ENCODE results near the gene JAM3. TPM values are rescaled to one million over a fixed set of nuclear protein-coding genes. Genes with fewer than 3 reads are reported as not detected.

Gene JAM3
- 1 to 10 TPM; 2.9 to 5.7 TPM for total RNA-seq

- H3K36me3 Mint-ChIP-seq: no peaks in the 10 kb centered on the region
- H3K27ac Mint-ChIP-seq: peak within 1 kb of the TSS; percentile 19 to 26
- H3K27me3 Mint-ChIP-seq: peaks cover 26 to 50% of the 10 kb centered on the region in 2 donors
- H3K9me3 Mint-ChIP-seq: no peaks in the 10 kb centered on the region
- peak; percentile 95 for DNase-seq (ENCODE audit: low spot score)
- ATAC-seq: peak; percentile 95 to 96
- H3K4me3 Mint-ChIP-seq: peak within 1 kb of the TSS; percentile 80
- H3K4me1 Mint-ChIP-seq (ENCODE audit: low read depth in 2 of 2): peaks cover 5 to 8% of the 10 kb centered on the region in 2 donors
Observed at GRCh38 chr11:134068829-134069425, at the start of gene JAM3. TSS of gene JAM3 (plus strand) at chr11:134069072. CDS start at chr11:134069084, 12 bp downstream.

GRCh38 chr11:134019500-134019899, 49.4 kb upstream of the JAM3 start:
- DNase-seq (ENCODE audit: low spot score) (no peak), ATAC-seq (no peak)
- H3K36me3 Mint-ChIP-seq: no peaks in the 10 kb centered on the region
- H3K4me3 Mint-ChIP-seq: no peak overlapping the region
- H3K9me3 Mint-ChIP-seq: no peaks in the 10 kb centered on the region
- no peaks in the 10 kb centered on the region for H3K4me1 Mint-ChIP-seq (ENCODE audit: low read depth in 2 of 2)
- no peak overlapping the region for H3K27ac Mint-ChIP-seq
- peaks cover 8 to 19% of the 10 kb centered on the region in 2 donors for H3K27me3 Mint-ChIP-seq

- DNase-seq (ENCODE audit: low spot score) (no peak), ATAC-seq (no peak)
- no peaks in the 10 kb centered on the region for H3K4me1 Mint-ChIP-seq (ENCODE audit: low read depth in 2 of 2)
- no peaks in the 10 kb centered on the region for H3K9me3 Mint-ChIP-seq
- H3K27ac Mint-ChIP-seq: no peak overlapping the region
- H3K4me3 Mint-ChIP-seq: no peak overlapping the region
- H3K36me3 Mint-ChIP-seq: no peaks in the 10 kb centered on the region
- peaks cover 8 to 19% of the 10 kb centered on the region in 2 donors for H3K27me3 Mint-ChIP-seq
Observed at GRCh38 chr11:134020598-134020997, 48.3 kb upstream of the JAM3 start.

- no peak for ATAC-seq
- Mint-ChIP-seq H3K9me3 (no peaks in the 10 kb centered on the region), H3K4me1 (ENCODE audit: low read depth in 2 of 2) (no peaks in the 10 kb centered on the region), H3K27me3 (peaks cover 8 to 19% of the 10 kb centered on the region in 2 donors), H3K27ac (no peak overlapping the region), H3K4me3 (no peak overlapping the region), H3K36me3 (no peaks in the 10 kb centered on the region)
- DNase-seq (ENCODE audit: low spot score): no peak
Observed at GRCh38 chr11:134021326-134021725, 47.5 kb upstream of the JAM3 start.

GRCh38 chr11:134022748-134023147, 46.1 kb upstream of the JAM3 start:
- no peak for ATAC-seq
- Mint-ChIP-seq H3K36me3 (no peaks in the 10 kb centered on the region), H3K27ac (no peak overlapping the region), H3K27me3 (peaks cover 1 to 16% of the 10 kb centered on the region in 2 donors), H3K4me3 (no peak overlapping the region), H3K4me1 (ENCODE audit: low read depth in 2 of 2) (no peaks in the 10 kb centered on the region), H3K9me3 (no peaks in the 10 kb centered on the region)
- DNase-seq (ENCODE audit: low spot score): no peak

- ATAC-seq (no peak), DNase-seq (ENCODE audit: low spot score) (no peak)
- H3K27ac Mint-ChIP-seq: no peak overlapping the region
- H3K4me1 Mint-ChIP-seq (ENCODE audit: low read depth in 2 of 2): no peaks in the 10 kb centered on the region
- H3K9me3 Mint-ChIP-seq: no peaks in the 10 kb centered on the region
- H3K27me3 Mint-ChIP-seq: peaks cover 0 to 8% of the 10 kb centered on the region in 2 donors
- H3K36me3 Mint-ChIP-seq: no peaks in the 10 kb centered on the region
- no peak overlapping the region for H3K4me3 Mint-ChIP-seq
Observed at GRCh38 chr11:134024420-134025081, 44.3 kb upstream of the JAM3 start.

- no peaks in the 10 kb centered on the region for H3K4me1 Mint-ChIP-seq (ENCODE audit: low read depth in 2 of 2)
- no peak for DNase-seq (ENCODE audit: low spot score)
- H3K27ac Mint-ChIP-seq: no peak overlapping the region
- H3K4me3 Mint-ChIP-seq: no peak overlapping the region
- peak in 1 of 2 donors; percentile 10 for ATAC-seq
- H3K27me3 Mint-ChIP-seq: peaks cover 0 to 9% of the 10 kb centered on the region in 2 donors
- no peaks in the 10 kb centered on the region for H3K9me3 Mint-ChIP-seq
- H3K36me3 Mint-ChIP-seq: no peaks in the 10 kb centered on the region
Observed at GRCh38 chr11:134025082-134025429, 43.8 kb upstream of the JAM3 start.

GRCh38 chr11:134026655-134027343, 42.1 kb upstream of the JAM3 start:
- H3K4me3 Mint-ChIP-seq: no peak overlapping the region
- no peak for DNase-seq (ENCODE audit: low spot score)
- no peak overlapping the region for H3K27ac Mint-ChIP-seq
- no peaks in the 10 kb centered on the region for H3K36me3 Mint-ChIP-seq
- peaks cover 10% of the 10 kb centered on the region in 2 donors for H3K27me3 Mint-ChIP-seq
- H3K9me3 Mint-ChIP-seq: no peaks in the 10 kb centered on the region
- no peaks in the 10 kb centered on the region for H3K4me1 Mint-ChIP-seq (ENCODE audit: low read depth in 2 of 2)
- no peak for ATAC-seq

- ATAC-seq (no peak), DNase-seq (ENCODE audit: low spot score) (no peak)
- Mint-ChIP-seq H3K4me1 (ENCODE audit: low read depth in 2 of 2) (peaks cover 5 to 6% of the 10 kb centered on the region in 2 donors), H3K27me3 (peaks cover 15 to 17% of the 10 kb centered on the region in 2 donors), H3K36me3 (no peaks in the 10 kb centered on the region), H3K4me3 (no peak overlapping the region), H3K9me3 (no peaks in the 10 kb centered on the region), H3K27ac (no peak overlapping the region)
Observed at GRCh38 chr11:134027671-134028070, 41.2 kb upstream of the JAM3 start.

- Mint-ChIP-seq H3K36me3 (no peaks in the 10 kb centered on the region), H3K27ac (no peak overlapping the region), H3K4me1 (ENCODE audit: low read depth in 2 of 2) (peaks cover 6 to 9% of the 10 kb centered on the region in 2 donors), H3K4me3 (no peak overlapping the region), H3K27me3 (peaks cover 15 to 17% of the 10 kb centered on the region in 2 donors), H3K9me3 (no peaks in the 10 kb centered on the region)
- DNase-seq (ENCODE audit: low spot score): no peak
- no peak for ATAC-seq
Observed at GRCh38 chr11:134028368-134028920, 40.4 kb upstream of the JAM3 start.

- no peaks in the 10 kb centered on the region for H3K9me3 Mint-ChIP-seq
- peaks cover 15 to 17% of the 10 kb centered on the region in 2 donors for H3K27me3 Mint-ChIP-seq
- no peaks in the 10 kb centered on the region for H3K36me3 Mint-ChIP-seq
- H3K27ac Mint-ChIP-seq: no peak overlapping the region
- ATAC-seq: no peak
- H3K4me1 Mint-ChIP-seq (ENCODE audit: low read depth in 2 of 2): peaks cover 10 to 26% of the 10 kb centered on the region in 2 donors
- H3K4me3 Mint-ChIP-seq: no peak overlapping the region
- DNase-seq (ENCODE audit: low spot score): no peak
Observed at GRCh38 chr11:134030853-134031252, 38.0 kb upstream of the JAM3 start.

- Mint-ChIP-seq H3K36me3 (no peaks in the 10 kb centered on the region), H3K27me3 (peaks cover 12 to 17% of the 10 kb centered on the region in 2 donors), H3K27ac (no peak overlapping the region), H3K4me3 (peak overlapping the region; percentile 2), H3K9me3 (no peaks in the 10 kb centered on the region), H3K4me1 (ENCODE audit: low read depth in 2 of 2) (peaks cover 14 to 26% of the 10 kb centered on the region in 2 donors)
- no peak for DNase-seq (ENCODE audit: low spot score)
- ATAC-seq: no peak
Observed at GRCh38 chr11:134032043-134032442, 36.8 kb upstream of the JAM3 start.

- DNase-seq (ENCODE audit: low spot score) (no peak), ATAC-seq (no peak)
- peak overlapping the region; percentile 2 for H3K4me3 Mint-ChIP-seq
- peaks cover 19 to 29% of the 10 kb centered on the region in 2 donors for H3K4me1 Mint-ChIP-seq (ENCODE audit: low read depth in 2 of 2)
- H3K27ac Mint-ChIP-seq: no peak overlapping the region
- H3K9me3 Mint-ChIP-seq: no peaks in the 10 kb centered on the region
- peaks cover 12 to 17% of the 10 kb centered on the region in 2 donors for H3K27me3 Mint-ChIP-seq
- no peaks in the 10 kb centered on the region for H3K36me3 Mint-ChIP-seq
Observed at GRCh38 chr11:134032501-134033091, 36.3 kb upstream of the JAM3 start.
